K562 (cell line): ENCODE measurements around the gene SYNJ2. TPM values are rescaled to one million over a fixed set of nuclear protein-coding genes. Genes with fewer than 3 reads are reported as not detected.

Source experiments
- BCL6 ChIP-seq: fragments of 250-450 bp; sonication (Bioruptor Pico); IDR thresholded peaks from 2 replicates; pipeline ENCODE4 v1.4.0; 2020
- FOS ChIP-seq: IDR thresholded peaks from 3 replicates; pipeline ENCODE4 v1.6.1; 2011; ENCODE audit not compliant: insufficient read length; ENCODE audit errors: extremely low read depth
- FOXP4 ChIP-seq: sonication (generic); formaldehyde crosslinking; IDR thresholded peaks from 2 replicates; pipeline ENCODE4 v1.8.0; 2022; ENCODE audit warnings: mild to moderate bottlenecking, missing genetic modification reagents, borderline replicate concordance
- GTF2E2 ChIP-seq: fragments of 200-800 bp; sonication (Bioruptor generic); IDR thresholded peaks from 2 replicates; pipeline ENCODE4 v1.6.1; 2016; ENCODE audit warnings: missing genetic modification characterization, missing compliant biosample characterization
- LEF1 ChIP-seq: fragments of 450-650 bp; IDR thresholded peaks from 2 replicates; pipeline ENCODE4 v1.6.1; 2016; ENCODE audit warnings: mild to moderate bottlenecking
- MAFK ChIP-seq: IDR thresholded peaks from 2 replicates; pipeline ENCODE4 v1.6.1; 2011; ENCODE audit warnings: low read length, improper control_type of control experiment
- MAZ ChIP-seq, 2 experiments: fragments of 450-650 bp in 1 of 2; sonication (generic) in 1 of 2; formaldehyde crosslinking; IDR thresholded peaks in 1 of 2; conservative IDR thresholded peaks in 1 of 2; 2 replicates each; pipeline versions ENCODE4 v1.4.0 to v1.5.0; 2020; ENCODE audit warnings: mild to moderate bottlenecking in 1 of 2, missing genetic modification reagents in 1 of 2
- OTX1 ChIP-seq: fragments of 450-650 bp; formaldehyde crosslinking; IDR thresholded peaks from 2 replicates; pipeline ENCODE4 v1.4.0; 2022; ENCODE audit warnings: mild to moderate bottlenecking
- PCBP2 ChIP-seq: fragments of 200-400 bp; formaldehyde crosslinking; IDR thresholded peaks from 2 replicates; pipeline ENCODE4 v1.6.1; 2018; ENCODE audit warnings: low read length, low read depth, mild to moderate bottlenecking, moderate library complexity; ENCODE audit not compliant: poor library complexity, severe bottlenecking
- SREBF1 ChIP-seq: fragments of 150-350 bp; IDR thresholded peaks from 2 replicates; pipeline ENCODE4 v1.6.1; 2014; ENCODE audit warnings: antibody characterized with exemption, low read depth, low read length, borderline replicate concordance
- SRSF1 ChIP-seq: fragments of 200-400 bp; formaldehyde crosslinking; IDR thresholded peaks from 2 replicates; pipeline ENCODE4 v1.6.1; 2017; ENCODE audit warnings: mild to moderate bottlenecking, low read depth, low read length, moderate library complexity
- TFAP4 ChIP-seq: sonication (generic); formaldehyde crosslinking; IDR thresholded peaks from 2 replicates; pipeline ENCODE4 v1.8.0; 2022; ENCODE audit warnings: missing genetic modification reagents, mild to moderate bottlenecking, moderate library complexity, borderline replicate concordance
- THAP12 ChIP-seq: fragments of 250-450 bp; sonication (Bioruptor Pico); IDR thresholded peaks from 2 replicates; pipeline ENCODE4 v1.9.0; 2021; ENCODE audit warnings: mild to moderate bottlenecking, inconsistent platforms
- THAP7 ChIP-seq: fragments of 250-450 bp; sonication (Bioruptor Pico); IDR thresholded peaks from 2 replicates; pipeline ENCODE4 v1.5.0; 2021
- TRIM25 ChIP-seq: fragments of 450-650 bp; IDR thresholded peaks from 2 replicates; pipeline ENCODE4 v1.7.0; 2016; ENCODE audit warnings: borderline replicate concordance
- U2AF1 ChIP-seq: fragments of 200-400 bp; formaldehyde crosslinking; optimal IDR thresholded peaks from 2 replicates; pipeline ENCODE3; 2017; ENCODE audit warnings: mild to moderate bottlenecking, low read depth, low read length, moderate library complexity
- WHSC1 ChIP-seq: IDR thresholded peaks from one replicate; pipeline ENCODE4 v1.6.1; 2012; ENCODE audit warnings: low read length, control low read depth, inconsistent platforms
- YY1 ChIP-seq, 3 experiments: IDR thresholded peaks; 2 replicates each; pipeline ENCODE4 v1.6.1; 2011; ENCODE audit warnings: low read length in 2 of 3, mild to moderate bottlenecking in 2 of 3, moderate library complexity in 2 of 3, borderline replicate concordance in 1 of 3, control low read depth in 1 of 3, low read depth in 1 of 3; ENCODE audit not compliant: insufficient read depth in 3 of 3, insufficient replicate concordance in 2 of 3, control insufficient read depth in 1 of 3, insufficient read length in 1 of 3; ENCODE audit errors: extremely low read depth in 1 of 3
- polyA plus RNA-seq, 8 experiments: library from polyadenylated mRNA; depleted of rRNA in 4 of 8; stranded (reverse) in 5 of 8; unstranded in 3 of 8; fragments of >200 nt; fragmentation: Nextera tagmentation in 2 of 8; fragmentation: Illumina TruSeq in 1 of 8; extraction: Ambion mirVana in 2 of 8; extraction: Trizol in 1 of 8; gene quantifications; 2 replicates each; pipeline versions ENCODE4 v1.2.1 to v1.2.3, GENCODE V29; 2011 to 2014; ENCODE audit warnings: inconsistent platforms in 1 of 8, missing spikeins in 1 of 8
- total RNA-seq, 7 experiments: library from RNA; depleted of rRNA in 6 of 7; stranded (reverse); fragments of >200 nt in 6 of 7; fragmentation: Illumina TruSeq in 2 of 7; extraction: Trizol in 2 of 7; gene quantifications; 2 replicates each; pipeline versions ENCODE4 v1.2.1 to v1.2.3, GENCODE V29; 2011 to 2021; ENCODE audit warnings: low replicate concordance in 1 of 7

The SYNJ2 gene
- total and polyA plus RNA-seq, 9 of the 15 experiments (the other 6 are each of a cell fraction or from before 2014, with no cell fraction given): 3.0 to 27.7 (median 17.8) TPM

- TF ChIP-seq WHSC1: no peak
- no peak for TF ChIP-seq LEF1
- no peak for TF ChIP-seq PCBP2
- 0 out of 4 replicates have a peak, but pooled peaks of 1 of the 2 experiments have one; percentile 56 for TF ChIP-seq MAZ (CRISPR knock-in tag; conservative IDR thresholded peaks at IDR 0.05 in 1 of 2, IDR thresholded peaks at IDR 0.05 in 1 of 2)
- TF ChIP-seq U2AF1: no peak
- TF ChIP-seq FOS: no peak
- TF ChIP-seq GTF2E2: no peak
- no peak for TF ChIP-seq OTX1 (CRISPR knock-in tag)
- TF ChIP-seq THAP12: no peak
- no peak for TF ChIP-seq SRSF1
- peak in 1 of 3 experiments; percentile 11 for TF ChIP-seq YY1 (IDR thresholded peaks at IDR 0.05; ENCODE audit: borderline replicate concordance in 1 of 3, control insufficient read depth in 1 of 3, extremely low read depth in 1 of 3, insufficient read depth in 3 of 3, insufficient read length in 1 of 3, insufficient replicate concordance in 2 of 3, low read depth in 1 of 3, low read length in 2 of 3)
- peak; percentile 43; the same call in 1 of the 2 replicates for TF ChIP-seq TFAP4 (CRISPR knock-in tag)
- peak; percentile 26; the same call in 1 of the 2 replicates for TF ChIP-seq MAFK
- no peak for TF ChIP-seq SREBF1
- TF ChIP-seq TRIM25: no peak
- TF ChIP-seq BCL6: no peak
- TF ChIP-seq FOXP4 (CRISPR knock-in tag): peak; percentile 48; the same call in 1 of the 2 replicates
- no peak for TF ChIP-seq THAP7 (CRISPR knock-in tag)
These were observed 90.5 kb downstream of the SYNJ2 start (continued) for GRCh38 chr6:158072083-158072721.
